ENCODE measurements around the gene XPO6. TPM values are rescaled to one million over a fixed set of nuclear protein-coding genes. Genes with fewer than 3 reads are reported as not detected.

XPO6 gene
- total RNA-seq, 1 donor = 105 TPM

DNA sequence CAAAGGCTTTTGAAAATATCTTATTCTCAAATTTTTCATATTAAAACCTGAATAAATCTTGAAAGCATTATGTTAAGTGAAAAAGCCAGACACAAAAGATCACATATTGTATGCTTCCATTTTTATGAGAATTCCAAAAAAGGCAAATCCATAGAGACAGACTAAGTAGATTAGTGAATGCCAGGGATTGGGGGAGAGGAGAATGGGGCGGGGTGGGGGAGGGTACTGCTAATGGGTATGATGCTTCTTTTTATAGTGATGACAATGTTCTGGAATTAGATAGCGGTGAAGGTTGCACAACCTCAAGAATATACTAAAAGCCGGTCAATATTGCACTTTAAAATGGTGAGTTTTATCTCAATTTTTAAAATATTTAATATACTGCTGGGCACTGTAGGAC lies 44.0 kb downstream of the XPO6 start:
- no peak for DNase-seq (ENCODE audit: low read depth)
- H3K4me3 ChIP-seq (ENCODE audit: low read depth, low read length) = no peak overlapping the region
- TF ChIP-seq, protein P1, sequence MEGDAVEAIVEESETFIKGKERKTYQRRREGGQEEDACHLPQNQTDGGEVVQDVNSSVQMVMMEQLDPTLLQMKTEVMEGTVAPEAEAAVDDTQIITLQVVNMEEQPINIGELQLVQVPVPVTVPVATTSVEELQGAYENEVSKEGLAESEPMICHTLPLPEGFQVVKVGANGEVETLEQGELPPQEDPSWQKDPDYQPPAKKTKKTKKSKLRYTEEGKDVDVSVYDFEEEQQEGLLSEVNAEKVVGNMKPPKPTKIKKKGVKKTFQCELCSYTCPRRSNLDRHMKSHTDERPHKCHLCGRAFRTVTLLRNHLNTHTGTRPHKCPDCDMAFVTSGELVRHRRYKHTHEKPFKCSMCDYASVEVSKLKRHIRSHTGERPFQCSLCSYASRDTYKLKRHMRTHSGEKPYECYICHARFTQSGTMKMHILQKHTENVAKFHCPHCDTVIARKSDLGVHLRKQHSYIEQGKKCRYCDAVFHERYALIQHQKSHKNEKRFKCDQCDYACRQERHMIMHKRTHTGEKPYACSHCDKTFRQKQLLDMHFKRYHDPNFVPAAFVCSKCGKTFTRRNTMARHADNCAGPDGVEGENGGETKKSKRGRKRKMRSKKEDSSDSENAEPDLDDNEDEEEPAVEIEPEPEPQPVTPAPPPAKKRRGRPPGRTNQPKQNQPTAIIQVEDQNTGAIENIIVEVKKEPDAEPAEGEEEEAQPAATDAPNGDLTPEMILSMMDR (IDR thresholded peaks at IDR 0.05; ENCODE audit: insufficient read depth, low read depth, low read length) = no peak

DNA sequence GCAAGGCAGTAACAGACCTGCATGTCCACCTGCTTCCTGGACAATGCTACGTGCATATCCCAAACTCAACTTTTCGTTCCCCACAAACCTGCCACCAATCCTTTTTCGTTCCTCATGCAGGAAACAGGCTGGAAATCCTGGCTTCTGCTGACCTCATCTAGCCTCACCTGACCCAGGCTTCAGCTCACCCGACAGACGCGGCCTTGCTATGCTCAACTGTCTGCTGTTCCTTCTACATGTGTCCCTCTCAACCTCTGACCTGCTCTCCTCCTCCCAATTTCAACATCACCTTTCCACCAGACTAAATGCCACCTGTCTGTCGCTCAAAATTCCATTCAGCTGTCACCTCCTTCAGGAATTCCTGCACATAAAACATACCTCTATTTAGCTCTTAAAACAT lies 44.5 kb downstream of the XPO6 start:
- TF ChIP-seq, protein P1 (IDR thresholded peaks at IDR 0.05; ENCODE audit: insufficient read depth, low read depth, low read length) = no peak
- DNase-seq (ENCODE audit: low read depth) = no peak
- no peak overlapping the region for H3K4me3 ChIP-seq (ENCODE audit: low read depth, low read length)

DNA sequence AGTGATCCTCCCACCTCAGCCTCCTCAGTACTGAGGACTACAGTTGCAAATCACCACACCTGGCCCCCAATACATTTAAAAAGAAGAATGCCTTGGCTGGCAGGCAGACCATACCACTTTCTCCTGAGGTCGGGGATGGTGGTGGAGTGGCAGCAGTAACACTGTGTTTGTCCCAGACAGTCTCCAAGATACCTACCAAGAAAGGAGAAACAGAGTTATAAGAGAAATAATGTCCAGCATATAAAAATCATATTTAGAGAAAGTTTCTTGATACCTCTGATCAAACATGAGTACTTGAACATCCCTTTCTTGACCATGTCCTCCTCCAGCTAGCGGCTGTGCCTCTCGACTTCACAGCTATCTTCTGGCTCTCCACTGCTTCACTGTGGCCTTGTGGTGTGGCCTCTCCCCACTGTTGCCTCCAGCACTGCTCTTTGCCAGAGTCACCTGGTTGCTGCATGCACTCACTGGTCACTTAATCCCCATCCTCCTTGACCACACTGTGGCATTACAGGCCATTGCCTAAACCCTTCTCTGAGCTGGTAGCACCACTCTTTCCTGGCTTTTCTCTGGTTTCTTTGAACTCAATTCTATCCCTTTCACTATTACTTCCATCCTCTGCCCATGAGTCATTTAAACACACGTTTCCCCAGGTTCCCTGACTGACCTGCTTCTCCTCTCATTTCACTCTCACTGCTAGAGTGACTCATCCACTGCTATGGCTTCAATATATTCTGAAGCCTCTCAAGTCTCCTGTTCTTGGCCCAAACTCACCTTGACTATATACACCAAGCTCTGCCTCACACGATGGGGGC lies 45.2 kb downstream of the XPO6 start:
- H3K4me3 ChIP-seq (ENCODE audit: low read depth, low read length) = no peak overlapping the region
- DNase-seq (ENCODE audit: low read depth) = no peak
- TF ChIP-seq, protein P1 (IDR thresholded peaks at IDR 0.05; ENCODE audit: insufficient read depth, low read depth, low read length) = no peak

DNA sequence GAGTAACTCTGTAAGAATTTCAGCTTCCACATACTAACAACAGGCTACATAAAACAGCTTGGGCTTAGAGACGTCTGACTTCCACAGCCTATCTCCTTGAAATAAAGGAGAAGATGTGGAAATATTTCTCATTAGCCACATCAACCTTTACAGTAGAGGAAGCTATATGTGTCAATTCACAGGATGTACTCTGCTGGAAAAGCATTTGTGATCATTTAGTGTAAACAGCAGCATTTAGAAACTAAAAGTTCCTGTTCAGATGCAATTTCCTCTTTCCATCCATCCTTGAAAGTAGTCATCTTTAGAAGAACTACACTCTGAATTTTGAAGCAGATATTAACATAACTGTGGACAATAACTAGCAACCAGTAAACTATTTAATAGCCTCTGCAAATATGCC lies 46.2 kb downstream of the XPO6 start:
- H3K4me3 ChIP-seq (ENCODE audit: low read depth, low read length) = no peak overlapping the region
- TF ChIP-seq, protein P1 (IDR thresholded peaks at IDR 0.05; ENCODE audit: insufficient read depth, low read depth, low read length) = no peak
- DNase-seq (ENCODE audit: low read depth) = no peak

DNA sequence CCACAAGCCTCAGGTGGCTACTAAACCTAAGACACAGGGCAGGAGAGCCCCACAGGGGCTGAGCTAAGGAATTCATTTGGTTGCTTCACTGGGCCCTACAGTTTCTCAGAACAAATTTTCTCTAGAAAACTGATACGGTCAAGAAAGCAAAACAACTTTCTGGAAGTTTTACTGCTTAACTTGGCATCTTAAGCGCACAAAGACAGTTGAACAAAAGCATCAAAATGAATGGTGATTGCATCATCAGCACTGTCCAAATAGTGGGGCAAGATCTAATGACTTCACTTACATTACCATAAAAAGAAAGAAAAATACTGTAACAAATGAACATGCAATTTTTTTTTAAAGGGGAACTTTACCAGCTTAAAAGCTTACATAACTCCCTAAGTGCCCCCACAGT lies 47.6 kb downstream of the XPO6 start:
- TF ChIP-seq, protein P1 (IDR thresholded peaks at IDR 0.05; ENCODE audit: insufficient read depth, low read depth, low read length) = no peak
- DNase-seq (ENCODE audit: low read depth) = peak; percentile 76
- H3K4me3 ChIP-seq (ENCODE audit: low read depth, low read length) = no peak overlapping the region

DNA sequence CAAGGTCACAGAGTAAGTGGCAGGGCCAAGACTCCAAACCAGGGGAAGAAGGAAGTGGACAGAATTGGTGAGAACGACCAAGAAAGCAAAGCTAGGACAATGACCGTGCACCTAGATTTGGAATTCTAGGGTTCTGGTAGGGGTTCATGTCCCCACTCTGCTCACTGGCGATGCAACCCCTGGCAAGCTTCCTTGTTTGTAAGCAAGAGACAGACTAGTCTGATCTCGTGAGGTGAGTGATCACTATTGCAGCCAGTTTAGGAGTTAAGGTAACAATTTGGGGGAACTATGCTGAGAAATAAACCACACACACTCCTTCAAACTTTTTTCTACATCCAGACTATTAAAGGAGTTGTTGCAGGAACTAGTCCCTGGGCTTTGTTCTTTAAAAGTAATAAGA lies 48.1 kb downstream of the XPO6 start:
- TF ChIP-seq, protein P1 (IDR thresholded peaks at IDR 0.05; ENCODE audit: insufficient read depth, low read depth, low read length) = no peak
- no peak overlapping the region for H3K4me3 ChIP-seq (ENCODE audit: low read depth, low read length)
- DNase-seq (ENCODE audit: low read depth) = no peak

Data from fibroblast of villous mesenchyme (primary cell).